NK-92 (cell line): Measurements from ENCODE around the gene LRP1.

Source experiments
- DNase-seq: peaks from one replicate; lab custom pipeline; 2025; ENCODE audit not compliant: unreplicated experiment; lab: John Stamatoyannopoulos, UW

The LRP1 gene

DNA sequence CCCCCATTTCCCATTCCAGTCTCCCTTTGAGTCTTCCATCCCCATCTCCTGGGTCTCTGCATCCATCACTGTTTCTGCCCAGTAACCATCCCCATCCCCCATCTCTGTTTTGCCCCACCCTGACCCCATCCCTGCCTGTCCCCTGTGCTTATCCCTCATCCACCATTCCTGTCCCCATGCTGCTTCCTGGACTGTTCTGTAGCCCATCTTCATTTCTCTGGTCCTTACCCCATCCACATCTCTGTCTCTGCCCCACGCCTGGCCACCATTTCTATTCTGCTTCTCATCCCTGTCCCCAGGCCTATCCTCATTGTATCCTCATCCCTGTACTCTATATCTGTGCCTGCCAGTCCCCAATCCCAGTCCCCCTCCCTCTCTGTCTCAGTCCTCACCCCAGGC, 92.5 kb downstream of the LRP1 start:
- DNase-seq, result no peak

DNA sequence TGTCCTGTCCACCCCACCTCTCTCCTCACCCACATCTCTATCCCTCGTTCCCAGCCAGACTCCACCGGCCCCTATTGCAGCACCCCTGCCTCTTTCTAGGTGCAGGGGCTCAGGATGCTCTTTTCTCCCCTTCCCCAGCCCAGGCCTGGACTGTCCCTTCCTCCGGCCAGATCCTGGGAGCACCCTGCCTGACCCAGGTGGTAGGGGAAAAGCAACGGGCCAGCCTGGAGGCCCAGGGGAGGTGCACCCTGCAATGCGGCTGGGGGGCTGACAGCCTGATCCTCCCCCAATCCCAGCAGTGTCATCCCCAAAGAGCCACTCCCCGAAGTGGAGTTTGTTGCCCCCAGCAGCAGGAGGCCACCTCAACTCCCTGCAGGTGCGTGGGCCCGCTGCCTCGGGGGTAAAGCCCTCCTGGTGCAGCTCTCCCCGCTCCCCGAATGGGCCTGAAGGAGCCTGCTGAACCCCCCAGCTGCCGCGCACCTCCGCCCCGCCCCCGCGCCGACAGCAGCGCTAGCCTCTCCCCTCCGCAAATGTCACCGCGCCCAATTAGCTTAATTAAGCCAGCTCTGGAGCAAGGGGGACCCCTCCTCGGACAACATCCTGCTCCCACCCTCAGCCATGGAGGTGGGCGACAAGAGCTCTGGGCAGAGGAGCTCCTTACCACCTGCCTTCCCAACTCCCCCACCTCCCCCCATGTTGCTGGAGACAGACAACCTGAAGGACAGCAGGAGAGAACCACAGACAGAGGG, 93.1 kb downstream of the LRP1 start:
- no peak for DNase-seq

DNA sequence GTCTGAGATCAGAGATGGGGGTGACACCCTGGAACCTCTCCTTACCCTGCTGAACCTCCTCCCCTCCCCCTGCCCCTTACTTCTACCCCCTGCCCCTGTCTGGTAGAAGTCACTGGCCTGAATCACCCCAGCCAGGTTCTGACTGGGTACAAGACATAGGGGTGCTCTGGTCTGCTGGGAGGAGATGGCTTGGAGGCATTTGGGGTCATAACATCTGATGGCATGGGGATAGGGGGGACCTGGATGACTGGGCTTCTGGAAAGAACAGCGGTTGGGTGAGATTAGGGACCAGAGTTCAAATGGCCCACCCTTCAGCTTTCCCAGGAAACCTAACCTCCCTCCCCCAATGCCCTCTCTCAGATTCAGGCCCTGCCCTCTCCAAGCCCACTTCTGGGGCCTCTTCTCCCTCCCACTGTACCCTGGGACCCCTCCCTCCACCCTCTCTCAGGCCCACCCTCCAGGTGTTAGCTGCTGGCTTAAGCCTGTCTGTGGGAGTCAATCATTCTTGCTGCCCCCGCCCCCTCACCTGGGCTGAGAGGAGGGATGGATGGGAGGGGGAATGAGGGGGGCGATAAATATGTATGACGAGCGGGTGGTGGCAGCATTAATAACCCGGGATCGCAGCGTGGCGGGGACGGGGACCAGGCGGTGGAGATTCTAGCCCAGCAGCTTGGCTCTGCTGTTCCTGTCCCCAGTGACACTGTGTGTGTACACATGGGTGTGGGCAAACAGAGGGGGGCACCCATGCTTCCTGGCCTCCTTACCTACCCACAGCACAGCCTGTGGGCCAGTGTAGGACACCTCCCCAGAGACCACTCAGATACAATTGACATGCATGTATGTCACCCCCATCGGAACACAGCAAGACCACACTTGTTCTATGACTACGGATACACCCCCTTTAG, 94.3 kb downstream of the LRP1 start:
- DNase-seq, result no peak

DNA sequence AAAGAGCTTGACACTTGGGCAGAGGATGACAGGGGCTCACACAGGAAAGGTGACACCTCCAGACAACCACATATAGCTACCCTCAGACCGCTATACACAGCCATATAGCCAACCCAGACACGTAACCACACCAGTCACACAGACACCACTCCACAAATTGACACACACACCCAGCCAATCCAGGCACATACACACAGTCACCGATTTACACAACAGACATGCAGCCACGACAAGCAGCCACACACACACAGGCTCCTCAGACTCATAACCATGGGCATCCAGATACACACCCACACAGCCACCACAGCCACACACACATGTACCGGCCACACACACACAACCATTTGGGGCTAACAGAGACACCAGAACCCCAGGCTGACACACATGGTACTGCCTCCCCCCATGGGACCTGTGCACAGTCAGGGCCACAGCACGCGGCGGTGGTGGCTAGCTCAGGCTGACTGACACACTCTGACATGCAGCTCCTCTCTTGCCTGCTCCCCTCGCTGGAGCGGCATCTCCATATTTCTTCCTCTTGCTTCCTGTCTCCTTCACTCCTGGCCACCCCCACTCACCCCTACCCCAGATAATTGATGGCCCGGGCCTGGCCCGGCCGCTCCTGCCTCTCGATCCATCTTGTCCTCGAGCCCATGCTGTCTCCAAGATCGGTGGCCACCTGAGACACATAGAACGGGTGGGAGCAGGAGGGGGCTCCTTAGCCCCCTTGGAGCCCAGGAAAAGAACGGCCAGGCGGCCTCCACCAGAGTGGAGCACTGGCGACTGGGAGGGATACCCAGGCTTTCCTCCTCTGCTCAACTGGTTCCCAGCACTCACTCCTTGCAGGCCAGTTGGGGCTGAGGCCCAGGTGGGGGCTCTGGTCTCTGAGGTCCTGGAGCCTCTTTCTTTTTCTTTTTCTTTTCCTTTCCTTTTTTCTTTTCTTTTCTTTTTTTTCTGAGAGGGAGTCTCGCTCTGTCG, 95.2 kb downstream of the LRP1 start:
- DNase-seq, result no peak

DNA sequence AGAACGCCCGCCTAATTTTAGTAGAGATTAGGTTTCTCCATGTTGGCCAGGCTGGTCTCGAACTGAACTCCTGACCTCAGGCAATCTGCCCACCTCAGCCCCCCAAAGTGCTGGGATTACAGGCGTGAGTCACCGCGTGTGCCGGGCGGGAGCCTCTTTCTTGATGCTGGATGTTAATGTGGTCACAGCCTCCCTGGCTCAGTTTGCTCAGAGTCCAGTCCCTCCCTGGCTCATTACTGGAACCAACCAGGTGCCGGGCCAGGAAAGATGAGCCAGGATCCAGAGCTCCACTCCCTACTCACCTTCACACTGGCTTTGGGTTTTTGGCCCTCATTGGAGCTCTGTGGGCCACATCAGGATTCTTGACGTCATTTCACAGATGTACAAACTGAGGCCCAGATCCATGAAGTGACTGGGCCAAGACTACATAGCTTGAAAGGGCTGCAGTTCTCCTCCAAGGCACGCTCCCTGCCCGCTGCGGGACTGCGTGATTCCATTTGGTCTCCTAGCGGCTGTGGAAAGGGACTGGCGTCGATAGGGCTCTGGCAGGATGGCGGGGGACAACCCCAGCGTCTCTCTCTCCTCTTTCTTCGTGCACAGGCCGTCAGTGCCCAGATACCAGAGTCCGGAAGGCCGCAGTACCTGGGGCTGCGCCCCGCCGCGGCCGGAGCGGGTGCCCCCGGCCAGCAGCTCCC, 96.1 kb downstream of the LRP1 start:
- DNase-seq, result no peak

DNA sequence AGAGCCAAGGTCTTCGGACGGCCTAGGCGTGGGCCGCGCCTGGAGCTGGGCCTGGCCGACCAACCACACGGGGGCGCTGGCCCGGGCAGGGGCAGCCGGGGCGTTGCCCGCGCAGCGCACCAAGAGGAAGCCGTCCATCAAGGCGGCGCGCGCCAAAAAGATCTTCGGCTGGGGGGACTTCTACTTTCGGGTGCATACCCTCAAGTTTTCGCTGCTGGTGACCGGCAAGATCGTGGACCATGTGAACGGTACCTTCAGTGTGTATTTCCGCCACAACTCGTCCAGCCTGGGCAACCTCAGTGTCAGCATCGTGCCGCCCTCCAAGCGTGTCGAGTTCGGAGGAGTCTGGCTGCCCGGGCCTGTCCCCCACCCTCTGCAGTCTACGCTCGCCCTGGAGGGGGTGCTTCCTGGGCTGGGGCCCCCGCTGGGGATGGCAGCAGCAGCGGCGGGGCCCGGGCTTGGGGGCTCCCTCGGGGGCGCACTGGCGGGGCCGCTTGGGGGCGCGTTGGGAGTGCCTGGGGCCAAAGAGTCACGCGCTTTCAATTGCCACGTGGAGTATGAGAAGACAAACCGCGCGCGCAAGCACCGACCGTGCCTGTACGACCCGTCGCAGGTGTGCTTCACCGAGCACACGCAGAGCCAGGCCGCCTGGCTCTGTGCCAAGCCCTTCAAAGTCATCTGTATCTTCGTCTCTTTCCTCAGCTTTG, 96.8 kb downstream of the LRP1 start:
- DNase-seq, result no peak

DNA sequence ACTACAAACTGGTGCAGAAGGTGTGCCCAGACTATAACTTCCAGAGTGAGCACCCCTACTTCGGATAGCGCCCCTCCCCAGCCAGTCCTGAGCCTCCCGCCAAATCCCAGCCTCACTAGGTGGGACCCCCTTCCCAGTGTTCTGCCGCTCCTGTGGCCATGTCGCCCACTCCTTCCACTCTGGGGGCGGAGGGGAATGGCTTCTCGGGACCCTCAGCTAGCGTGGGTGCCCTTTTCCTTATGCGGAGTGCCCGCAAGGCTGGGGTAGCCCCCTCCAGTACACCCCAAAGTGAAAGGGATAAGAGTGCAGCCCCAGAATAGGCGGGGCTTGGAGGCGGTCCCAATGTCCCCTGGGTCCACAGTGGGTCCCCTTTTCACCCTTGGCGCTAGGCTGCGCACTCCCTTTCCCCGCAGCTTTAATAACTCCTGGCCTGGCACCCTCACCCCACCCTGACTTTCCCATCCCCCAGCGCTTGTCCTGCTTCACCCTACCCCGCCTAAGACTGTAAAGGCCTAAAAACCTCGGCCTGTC, 97.5 kb downstream of the LRP1 start:
- no peak for DNase-seq

DNA sequence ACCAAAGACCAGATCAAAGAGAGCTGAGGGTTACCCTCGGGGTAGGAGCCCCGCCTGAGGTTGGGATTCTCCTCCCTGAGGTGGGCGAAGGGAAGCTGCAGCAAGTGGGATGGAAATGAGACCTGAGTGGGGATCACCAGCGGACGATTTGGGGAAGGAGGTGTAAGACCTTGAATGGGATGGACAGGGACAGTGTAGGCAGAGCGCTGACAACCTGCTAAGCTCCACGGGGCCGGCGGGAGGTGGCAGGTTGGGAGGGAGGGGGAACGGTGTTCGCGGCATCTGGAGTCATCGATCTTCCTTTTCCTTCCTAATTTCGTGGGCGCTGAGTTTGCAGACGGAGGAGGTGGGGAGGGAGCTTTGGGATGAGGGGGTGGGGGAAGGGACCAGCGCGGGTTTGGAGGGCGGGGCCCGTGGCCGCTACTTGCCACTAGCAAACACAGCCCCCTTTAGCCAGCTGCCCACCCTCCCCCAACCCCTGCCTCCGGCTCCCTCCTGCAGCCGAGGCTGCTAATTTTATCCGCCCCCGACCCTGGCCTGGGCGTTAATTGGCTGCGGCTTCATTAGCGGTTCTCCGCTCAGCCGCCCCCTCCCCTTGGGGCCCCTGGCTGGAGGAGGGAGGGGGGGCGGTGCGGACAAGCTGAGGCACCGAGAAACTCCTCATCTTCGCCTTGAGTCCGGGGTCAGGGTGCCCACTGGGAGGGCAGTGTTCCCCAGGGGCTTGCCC, 98.5 kb downstream of the LRP1 start:
- DNase-seq, result no peak

DNA sequence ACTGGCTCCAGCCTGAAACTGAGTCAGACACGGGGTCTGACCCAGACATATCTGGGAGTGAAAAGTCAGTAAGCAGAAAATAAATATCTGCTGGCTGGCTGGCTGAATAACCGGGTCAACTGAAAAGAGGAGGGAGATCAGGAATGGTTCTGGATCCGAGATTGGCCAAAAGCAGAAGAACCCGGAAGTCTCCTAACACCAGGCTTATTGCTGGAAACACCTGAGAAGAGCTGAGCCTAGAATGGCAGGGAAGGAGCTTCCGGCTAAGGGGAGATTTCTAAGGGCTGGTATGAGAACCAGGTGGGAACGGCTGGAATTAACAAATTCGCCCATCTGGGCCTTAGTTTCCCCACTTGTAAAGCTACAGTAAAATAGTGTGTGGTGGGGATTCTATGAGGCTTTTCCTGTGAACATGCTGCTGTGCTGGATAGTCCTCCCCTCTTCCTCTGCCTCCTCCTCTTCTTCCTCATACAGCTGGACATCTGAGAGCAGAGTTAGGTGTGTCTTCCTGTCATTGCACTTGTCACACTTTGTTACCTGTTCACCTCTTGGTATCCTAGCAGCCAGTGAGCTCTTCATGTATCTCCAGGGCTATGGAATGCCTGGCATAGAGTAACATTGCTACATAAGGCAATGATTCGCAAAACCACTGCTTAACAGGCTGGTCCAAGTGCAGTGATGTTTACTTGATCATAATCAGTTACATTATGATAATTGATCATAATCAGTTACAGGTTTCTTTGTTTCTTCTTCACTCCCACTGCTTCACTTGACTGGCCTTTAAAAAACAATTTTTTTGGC, 99.2 kb downstream of the LRP1 start:
- DNase-seq, result no peak

DNA sequence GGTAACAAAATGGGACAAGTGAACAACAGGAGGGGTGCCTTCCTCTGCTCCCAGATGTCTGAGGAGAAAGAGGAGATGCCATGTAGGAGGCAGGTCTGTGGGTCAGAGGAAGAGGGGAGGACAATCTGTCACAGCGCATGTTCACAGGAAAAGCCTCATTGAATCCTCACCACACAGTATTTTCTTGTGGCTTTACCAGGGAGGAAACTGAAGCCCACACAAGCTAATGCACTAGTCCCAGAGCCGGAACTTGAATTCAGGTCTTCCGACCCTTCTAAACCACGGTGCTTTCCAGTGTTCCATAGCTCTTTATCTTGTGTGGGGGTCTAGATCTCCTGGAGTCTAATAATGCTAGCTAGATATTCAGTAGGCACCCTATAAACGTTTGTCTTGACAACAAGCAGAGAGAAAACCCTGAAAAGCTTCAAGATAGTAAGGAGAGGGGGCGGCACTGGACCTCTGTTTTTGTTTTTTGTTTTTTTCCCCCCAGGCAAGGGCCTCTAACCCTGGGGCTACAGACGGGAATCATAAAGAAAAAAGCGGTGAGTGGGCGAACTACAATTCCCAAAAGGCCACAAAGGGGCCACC, 100.9 kb downstream of the LRP1 start:
- DNase-seq, result no peak

DNA sequence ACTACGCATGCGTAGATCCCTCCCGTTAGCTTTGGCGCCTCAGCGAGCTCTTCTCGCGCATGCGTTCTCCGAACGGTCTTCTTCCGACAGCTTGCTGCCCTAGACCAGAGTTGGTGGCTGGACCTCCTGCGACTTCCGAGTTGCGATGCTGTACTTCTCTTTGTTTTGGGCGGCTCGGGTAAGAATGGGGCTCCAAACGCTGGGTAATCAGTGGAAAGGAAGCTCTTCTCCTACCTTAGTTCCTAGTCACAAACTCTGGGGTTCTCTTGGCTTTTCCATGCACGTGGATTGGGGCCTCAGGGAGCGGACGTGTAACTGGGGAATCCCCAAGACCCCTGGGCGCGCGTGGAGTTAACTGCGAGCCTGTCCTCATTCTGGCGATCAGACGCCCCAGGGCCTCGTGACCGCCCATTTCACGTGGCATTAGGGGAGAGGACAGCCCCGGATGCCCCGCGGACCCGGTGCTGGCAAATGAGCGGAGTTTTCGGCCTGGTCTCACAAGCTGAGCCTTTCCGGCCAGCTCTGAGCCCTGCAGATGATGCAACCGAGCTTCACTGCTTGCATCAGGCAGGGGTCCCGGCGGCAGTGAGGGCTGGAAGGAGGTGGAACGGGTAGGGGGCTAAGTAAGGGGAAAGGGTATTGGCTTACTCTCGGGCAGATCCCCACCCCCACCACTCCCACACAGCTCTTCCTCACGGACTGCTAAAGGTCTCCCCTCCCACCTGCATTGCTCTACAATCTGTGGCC, 101.5 kb downstream of the LRP1 start, which contains the start of gene SHMT2:
Gene SHMT2, plus strand, starts transcription at position 78 of the 747 bp plus-strand sequence. Its CDS starts 68 bp downstream, at position 146.
- peak; percentile 49 for DNase-seq

DNA sequence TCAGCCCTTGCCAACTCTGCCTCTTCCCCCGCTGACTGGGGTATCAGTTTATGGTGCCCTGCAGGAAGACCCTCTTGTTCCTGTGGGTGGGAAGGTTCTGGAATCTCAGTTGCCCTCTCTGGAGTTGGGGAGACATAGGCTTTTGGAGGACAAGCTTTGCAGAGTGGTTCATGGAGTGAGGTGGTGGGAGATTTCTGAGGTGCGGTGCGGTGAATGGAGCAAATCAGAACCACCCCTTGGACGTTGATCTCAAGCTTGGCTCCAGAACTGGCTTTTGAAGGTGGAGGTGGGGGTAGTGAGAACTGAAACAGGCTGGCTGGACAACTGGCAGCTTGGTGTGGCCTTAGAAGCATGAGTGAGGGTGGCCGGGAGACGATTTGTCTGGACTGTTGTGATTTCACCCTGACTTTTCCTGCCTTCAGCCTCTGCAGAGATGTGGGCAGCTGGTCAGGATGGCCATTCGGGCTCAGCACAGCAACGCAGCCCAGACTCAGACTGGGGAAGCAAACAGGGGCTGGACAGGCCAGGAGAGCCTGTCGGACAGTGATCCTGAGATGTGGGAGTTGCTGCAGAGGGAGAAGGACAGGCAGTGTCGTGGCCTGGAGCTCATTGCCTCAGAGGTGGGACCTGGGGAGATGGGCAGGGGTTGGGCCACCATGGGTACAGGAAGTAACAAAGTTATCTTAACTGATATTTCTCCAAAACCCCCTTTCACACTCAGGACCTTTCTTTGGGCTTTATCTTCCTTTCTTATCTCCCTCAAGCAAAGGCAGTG, 102.3 kb downstream of the LRP1 start:
- no peak for DNase-seq

DNA sequence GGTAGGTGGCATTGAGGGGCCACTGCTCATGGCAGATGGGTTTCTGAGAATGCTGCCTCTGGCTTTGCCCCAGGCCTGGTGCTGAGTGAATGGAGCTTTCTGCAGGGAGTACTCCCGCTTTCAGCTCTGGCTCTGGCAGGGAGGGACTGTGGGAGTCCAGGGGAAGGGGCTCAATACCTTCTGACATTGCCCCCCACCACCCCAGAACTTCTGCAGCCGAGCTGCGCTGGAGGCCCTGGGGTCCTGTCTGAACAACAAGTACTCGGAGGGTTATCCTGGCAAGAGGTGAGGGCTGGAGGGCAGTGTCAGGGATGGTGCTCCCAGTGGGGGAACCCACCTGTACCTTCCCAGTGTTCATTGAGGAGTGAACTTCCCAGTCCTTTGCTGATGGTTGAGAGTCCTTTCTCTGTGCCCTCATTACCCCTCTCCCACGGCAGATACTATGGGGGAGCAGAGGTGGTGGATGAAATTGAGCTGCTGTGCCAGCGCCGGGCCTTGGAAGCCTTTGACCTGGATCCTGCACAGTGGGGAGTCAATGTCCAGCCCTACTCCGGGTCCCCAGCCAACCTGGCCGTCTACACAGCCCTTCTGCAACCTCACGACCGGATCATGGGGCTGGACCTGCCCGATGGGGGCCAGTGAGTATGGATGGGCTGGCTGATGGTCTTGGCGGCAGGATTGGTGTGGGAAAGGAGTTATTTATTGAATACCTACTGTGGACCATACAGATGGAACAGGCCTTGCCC, 103.2 kb downstream of the LRP1 start:
- no peak for DNase-seq

DNA sequence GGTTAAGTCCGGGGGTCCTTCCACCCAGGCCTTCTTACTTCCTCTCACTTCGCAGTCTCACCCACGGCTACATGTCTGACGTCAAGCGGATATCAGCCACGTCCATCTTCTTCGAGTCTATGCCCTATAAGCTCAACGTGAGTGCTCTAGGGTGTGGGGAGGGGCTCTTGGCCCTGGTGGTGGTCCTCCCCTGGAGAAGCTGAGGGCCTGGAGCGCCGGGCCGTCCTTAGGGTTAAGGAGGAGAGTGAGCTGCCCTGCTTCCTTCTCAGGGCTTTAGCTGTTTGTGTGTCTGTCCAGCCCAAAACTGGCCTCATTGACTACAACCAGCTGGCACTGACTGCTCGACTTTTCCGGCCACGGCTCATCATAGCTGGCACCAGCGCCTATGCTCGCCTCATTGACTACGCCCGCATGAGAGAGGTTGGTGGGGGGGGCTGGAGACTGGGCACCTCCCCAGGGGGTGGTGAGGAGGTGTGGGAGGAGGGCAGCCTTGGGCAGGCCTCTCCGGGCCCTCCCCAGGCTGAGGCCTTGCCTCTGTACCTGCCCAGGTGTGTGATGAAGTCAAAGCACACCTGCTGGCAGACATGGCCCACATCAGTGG, 104.0 kb downstream of the LRP1 start:
- DNase-seq, result no peak
